Naive thymus-derived CD4-positive, alpha-beta T cell (primary cell): ENCODE measurements around the gene KLK15. TPM values are rescaled to one million over a fixed set of nuclear protein-coding genes. Genes with fewer than 3 reads are reported as not detected.

Source experiments
- ATAC-seq: fragments of 150-1000 bp; cut with Tn5 transposase; 2 replicates; pipeline ENCODE4 v1.10.0; 2021; ENCODE audit warnings: mild to moderate bottlenecking, moderate library complexity
- CTCF ChIA-PET: fragments of 350-600 bp; sonication (Branson Sonifier 250); formaldehyde crosslinking; loops from one replicate; lab custom pipeline; 2021; ENCODE audit warnings: antibody characterized with exemption; lab: Charles Lee
- POLR2A ChIA-PET: fragments of 350-600 bp; sonication (Branson Sonifier 250); formaldehyde crosslinking; loops from one replicate; lab custom pipeline; 2021; ENCODE audit warnings: antibody characterized with exemption, inconsistent platforms; lab: Charles Lee
- DNase-seq, 9 donors: peaks; one replicate each; pipeline versions ENCODE4 v3.0.0 to v3.0.0-alpha.2; 2020 to 2022; ENCODE audit warnings: mixed read lengths in 1 of 9
- H3K27ac ChIP-seq: one replicate; pipeline ENCODE4 v1.7.0; 2013; ENCODE audit warnings: mild to moderate bottlenecking, low read depth, low read length, moderate library complexity
- H3K27me3 ChIP-seq, 2 donors: one replicate each; pipeline ENCODE4 v1.7.0; 2013; ENCODE audit warnings: low read length in 2 of 2, mild to moderate bottlenecking in 2 of 2, moderate library complexity in 2 of 2; ENCODE audit not compliant: control insufficient read depth in 2 of 2, insufficient read depth in 2 of 2
- H3K36me3 ChIP-seq, 3 experiments: 1 replicate in 2 of 3; 2 replicates in 1 of 3; pipeline ENCODE4 v1.7.0; 2013; ENCODE audit warnings: low read length in 3 of 3, mild to moderate bottlenecking in 3 of 3, moderate library complexity in 1 of 3; ENCODE audit not compliant: insufficient read depth in 3 of 3, control insufficient read depth in 2 of 3
- H3K4me1 ChIP-seq, 2 donors: one replicate each; pipeline ENCODE4 v1.7.0; 2013; ENCODE audit warnings: low read length in 2 of 2, mild to moderate bottlenecking in 2 of 2, moderate library complexity in 1 of 2; ENCODE audit not compliant: control insufficient read depth in 2 of 2, insufficient read depth in 2 of 2
- H3K4me3 ChIP-seq: 2 replicates; pipeline ENCODE4 v1.7.0; 2013; ENCODE audit warnings: mild to moderate bottlenecking, low read length
- H3K9me3 ChIP-seq, 3 experiments: 1 replicate in 2 of 3; 2 replicates in 1 of 3; pipeline ENCODE4 v1.7.0; 2013; ENCODE audit warnings: low read length in 3 of 3; ENCODE audit not compliant: control insufficient read depth in 2 of 3
- H3K27ac Mint-ChIP-seq, 9 donors: one replicate each; pipeline ENCODE4 v1.8.0; 2020 to 2022; ENCODE audit warnings: mixed read lengths in 9 of 9, mild to moderate bottlenecking in 8 of 9, moderate library complexity in 5 of 9, inconsistent platforms in 2 of 9
- H3K27me3 Mint-ChIP-seq, 5 donors: one replicate each; pipeline ENCODE4 v1.8.0; 2021 to 2022; ENCODE audit warnings: mixed read lengths in 5 of 5, mild to moderate bottlenecking in 1 of 5
- H3K36me3 Mint-ChIP-seq, 5 donors: one replicate each; pipeline ENCODE4 v1.8.0; 2020 to 2022; ENCODE audit warnings: mixed read lengths in 5 of 5, mild to moderate bottlenecking in 3 of 5, inconsistent platforms in 1 of 5
- H3K4me1 Mint-ChIP-seq, 7 donors: one replicate each; pipeline ENCODE4 v1.8.0; 2020 to 2022; ENCODE audit warnings: mixed read lengths in 7 of 7, mild to moderate bottlenecking in 3 of 7, inconsistent platforms in 1 of 7
- H3K4me3 Mint-ChIP-seq, 10 donors: one replicate each; pipeline ENCODE4 v1.8.0; 2020 to 2022; ENCODE audit warnings: mild to moderate bottlenecking in 10 of 10, mixed read lengths in 10 of 10, moderate library complexity in 6 of 10, inconsistent platforms in 2 of 10
- H3K9me3 Mint-ChIP-seq, 11 donors: one replicate each; pipeline ENCODE4 v1.8.0; 2020 to 2022; ENCODE audit warnings: mixed read lengths in 11 of 11, mild to moderate bottlenecking in 4 of 11, inconsistent platforms in 1 of 11, moderate library complexity in 1 of 11
- intact Hi-C, 2 donors: fragments of 100-400 bp; cut with micrococcal nuclease; formaldehyde crosslinking; loops; one replicate each; pipeline ENCODE4 v1.15.1; 2023
- polyA plus RNA-seq, 2 donors: library from polyadenylated mRNA; unstranded; fragments of 300-500 nt; fragmentation: Illumina TruSeq; gene quantifications; one replicate each; pipeline ENCODE4 v1.2.3, GENCODE V29; 2021
- total RNA-seq, 6 experiments: library from RNA in 5 of 6; stranded (reverse) in 5 of 6; gene quantifications; 1 replicate in 5 of 6; 2 replicates in 1 of 6; pipeline ENCODE4 v1.2.3 and lab custom pipeline; 2021 to 2026

The KLK15 gene
- total and polyA plus RNA-seq, 7 experiments from 2014 or later = not detected

DNA sequence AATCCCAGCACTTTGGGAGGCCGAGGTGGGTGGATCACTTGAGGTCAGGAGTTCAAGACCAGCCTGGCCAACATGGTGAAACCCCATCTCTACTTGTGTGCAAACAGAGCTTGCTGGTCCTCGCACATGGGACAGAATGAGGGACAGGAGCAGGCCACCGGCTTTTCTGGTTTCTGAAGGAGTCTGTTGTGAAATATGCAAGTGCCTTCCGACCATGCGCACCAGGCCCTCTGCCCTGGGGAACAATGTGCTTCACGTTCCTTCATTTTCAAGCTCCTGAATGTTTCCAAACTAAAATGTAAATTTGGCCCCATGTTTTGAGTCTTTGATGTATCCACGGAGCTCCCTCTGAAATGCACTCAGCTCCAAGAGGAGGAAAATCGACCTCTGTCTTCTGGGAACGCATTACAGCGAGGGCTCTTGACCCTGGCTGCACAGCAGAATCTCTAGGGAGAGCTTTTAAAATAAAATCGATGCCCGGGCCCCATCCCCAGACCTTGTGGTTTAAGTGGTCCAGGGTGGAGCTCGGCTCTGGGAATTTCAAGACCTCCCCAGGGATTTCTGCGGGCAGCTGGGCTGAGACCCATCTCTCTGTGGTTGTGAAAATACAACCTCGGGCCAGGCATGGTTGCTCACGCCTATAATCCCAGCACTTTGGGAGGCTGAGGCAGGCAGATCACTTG lies 52.5 kb downstream of the KLK15 start:
- Histone ChIP-seq H3K4me3 (no peak overlapping the region), H3K27me3 (peaks cover 0 to 17% of the 10 kb centered on the region in 2 donors), H3K36me3 (no peaks in the 10 kb centered on the region), H3K9me3 (no peaks in the 10 kb centered on the region), H3K27ac (no peak overlapping the region), H3K4me1 (no peaks in the 10 kb centered on the region)
- Mint-ChIP-seq H3K9me3 (peaks cover 0 to 4% (median 0%) of the 10 kb centered on the region in 11 donors), H3K4me1 (peaks cover 2 to 20% (median 12%) of the 10 kb centered on the region in 7 donors), H3K36me3 (no peaks in the 10 kb centered on the region), H3K27me3 (peaks cover 50 to 67% (median 57%) of the 10 kb centered on the region in 5 donors), H3K27ac (no peak overlapping the region), H3K4me3 (no peak overlapping the region)
- DNase-seq = no peak
- no peak for ATAC-seq
- intact Hi-C loops = loop anchor here (5.0 kb wide), 2 partner anchors 174 to 844 kb away; no protein-coding TSS in a partner anchor
- CTCF ChIA-PET = interaction anchor here (1.2 kb wide), 1 partner anchor 424 kb away, joined by 3 read pairs; no protein-coding TSS in a partner anchor
- POLR2A ChIA-PET = no interaction called here

GRCh38 chr19:50779504-50780457 lies 53.6 kb downstream of the KLK15 start:
- peaks cover 0 to 17% of the 10 kb centered on the region in 2 donors for H3K27me3 ChIP-seq
- DNase-seq (no peak), ATAC-seq (no peak)
- no peaks in the 10 kb centered on the region for H3K4me1 ChIP-seq
- Mint-ChIP-seq H3K4me3 (no peak overlapping the region), H3K4me1 (peaks cover 2 to 20% (median 12%) of the 10 kb centered on the region in 7 donors), H3K36me3 (no peaks in the 10 kb centered on the region), H3K27me3 (peaks cover 51 to 78% (median 68%) of the 10 kb centered on the region in 5 donors), H3K9me3 (peaks cover 0 to 4% (median 0%) of the 10 kb centered on the region in 11 donors), H3K27ac (no peak overlapping the region)
- ChIA-PET POLR2A (no interaction called here), CTCF (interaction anchor here (0.6 to 0.9 kb wide), 2 partner anchors 9 to 632 kb away, joined by 3 read pairs; no protein-coding TSS in a partner anchor)
- no peaks in the 10 kb centered on the region for H3K9me3 ChIP-seq
- H3K4me3 ChIP-seq = no peak overlapping the region
- no peaks in the 10 kb centered on the region for H3K36me3 ChIP-seq
- intact Hi-C loops = loop anchor here (5.0 kb wide), 2 partner anchors 172 to 842 kb away; no protein-coding TSS in a partner anchor
- H3K27ac ChIP-seq = no peak overlapping the region

DNA sequence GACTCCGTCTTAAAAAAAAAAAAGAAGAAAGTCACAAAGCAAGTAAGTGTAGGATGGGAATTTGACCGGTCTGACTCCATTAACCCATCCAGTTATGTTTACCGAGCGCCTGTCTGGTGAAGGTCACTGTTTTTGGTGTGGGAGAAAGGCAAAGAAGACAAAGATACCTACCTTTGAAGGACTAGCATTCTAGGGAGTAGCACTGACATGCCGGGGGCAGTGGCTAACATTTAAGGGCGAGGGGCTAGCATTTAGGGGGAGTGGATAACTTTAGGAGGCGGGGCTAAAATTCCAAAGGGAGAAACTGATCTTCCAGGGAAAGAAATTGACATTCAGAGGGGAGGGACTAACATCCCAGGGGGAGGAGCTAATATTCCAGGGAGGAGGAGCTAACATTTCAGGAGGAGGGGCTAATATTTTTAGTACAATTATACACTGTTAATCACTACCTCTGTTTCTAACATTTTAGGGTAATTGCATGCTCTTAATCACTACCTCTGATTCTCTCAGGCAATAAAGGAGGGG lies 54.4 kb downstream of the KLK15 start:
- ChIA-PET CTCF (interaction anchor here (0.6 to 0.9 kb wide), 2 partner anchors 9 to 631 kb away, joined by 3 read pairs; no protein-coding TSS in a partner anchor), POLR2A (no interaction called here)
- Histone ChIP-seq H3K36me3 (no peaks in the 10 kb centered on the region), H3K27me3 (peaks cover 0 to 17% of the 10 kb centered on the region in 2 donors), H3K9me3 (no peaks in the 10 kb centered on the region), H3K4me1 (no peaks in the 10 kb centered on the region), H3K27ac (no peak overlapping the region), H3K4me3 (no peak overlapping the region)
- H3K9me3 Mint-ChIP-seq = peaks cover 0 to 4% (median 0%) of the 10 kb centered on the region in 11 donors
- no peaks in the 10 kb centered on the region for H3K36me3 Mint-ChIP-seq
- intact Hi-C loops = no loop called here
- DNase-seq (no peak), ATAC-seq (no peak)
- H3K27ac Mint-ChIP-seq = no peak overlapping the region
- H3K4me3 Mint-ChIP-seq = no peak overlapping the region
- peaks cover 2 to 20% (median 12%) of the 10 kb centered on the region in 7 donors for H3K4me1 Mint-ChIP-seq
- peaks cover 55 to 85% (median 75%) of the 10 kb centered on the region in 5 donors for H3K27me3 Mint-ChIP-seq

DNA sequence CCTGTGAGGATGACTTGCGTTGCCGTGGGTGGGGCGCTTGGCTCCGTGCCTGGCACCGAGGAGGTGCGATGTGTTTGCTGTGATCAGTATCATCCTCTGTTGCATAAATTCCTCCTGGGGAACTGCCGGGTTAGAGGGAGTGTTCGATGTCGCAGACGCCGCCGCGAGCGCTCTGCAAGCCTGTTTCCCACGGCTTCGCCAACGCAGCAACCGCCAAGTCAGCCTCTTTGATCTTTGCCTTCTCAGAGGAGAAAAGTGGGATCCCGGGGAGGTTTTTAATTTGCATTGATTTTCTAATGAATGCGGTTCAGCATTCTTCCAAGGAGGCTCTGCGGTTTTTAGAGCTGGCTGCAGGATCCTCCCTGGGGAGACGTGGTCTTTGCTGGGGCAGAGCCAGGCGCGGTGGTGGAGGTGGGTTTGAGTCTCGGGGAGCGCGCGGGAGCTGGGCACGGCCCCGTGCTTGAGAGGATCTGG lies 55.5 kb downstream of the KLK15 start:
- DNase-seq (no peak), ATAC-seq (no peak)
- H3K4me3 ChIP-seq = no peak overlapping the region
- Mint-ChIP-seq H3K4me1 (peaks cover 2 to 14% (median 6%) of the 10 kb centered on the region in 7 donors), H3K27me3 (peaks cover 55 to 85% (median 79%) of the 10 kb centered on the region in 5 donors), H3K9me3 (peaks cover 0 to 4% (median 0%) of the 10 kb centered on the region in 11 donors), H3K36me3 (no peaks in the 10 kb centered on the region), H3K4me3 (no peak overlapping the region), H3K27ac (no peak overlapping the region)
- H3K27ac ChIP-seq = no peak overlapping the region
- intact Hi-C loops = no loop called here
- CTCF ChIA-PET = no interaction called here
- POLR2A ChIA-PET = interaction anchor here (1.0 kb wide), 1 partner anchor 421 kb away, joined by 3 read pairs; no protein-coding TSS in a partner anchor
- no peaks in the 10 kb centered on the region for H3K4me1 ChIP-seq
- H3K9me3 ChIP-seq = no peaks in the 10 kb centered on the region
- H3K36me3 ChIP-seq = no peaks in the 10 kb centered on the region
- H3K27me3 ChIP-seq = peaks cover 0 to 17% of the 10 kb centered on the region in 2 donors

DNA sequence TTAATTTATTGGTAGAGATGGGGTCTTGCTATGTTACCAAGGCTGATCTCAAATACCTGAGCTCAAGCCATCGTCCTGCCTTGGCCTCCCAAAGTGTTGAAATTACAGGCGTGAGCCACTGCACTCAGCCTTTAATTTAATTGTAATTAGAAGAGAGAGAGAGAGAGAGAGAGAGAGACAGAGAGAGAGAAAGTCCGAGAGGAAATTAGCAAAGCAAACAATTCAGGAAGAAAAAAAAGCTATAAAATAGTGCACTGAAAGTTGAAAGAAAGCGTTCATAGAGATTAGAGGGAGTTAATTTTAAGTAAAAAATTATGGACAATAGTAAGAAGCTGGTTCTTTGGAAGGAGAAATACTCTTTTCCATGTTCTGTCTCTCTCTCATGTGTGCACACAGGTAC lies 56.1 kb downstream of the KLK15 start:
- H3K27me3 Mint-ChIP-seq = peaks cover 52 to 85% (median 75%) of the 10 kb centered on the region in 5 donors
- Histone ChIP-seq H3K4me1 (no peaks in the 10 kb centered on the region), H3K4me3 (no peak overlapping the region), H3K9me3 (no peaks in the 10 kb centered on the region), H3K36me3 (no peaks in the 10 kb centered on the region), H3K27ac (no peak overlapping the region), H3K27me3 (peaks cover 0 to 17% of the 10 kb centered on the region in 2 donors)
- DNase-seq = no peak
- H3K36me3 Mint-ChIP-seq = no peaks in the 10 kb centered on the region
- no peak for ATAC-seq
- CTCF ChIA-PET = interaction anchor here (0.6 kb wide), 2 partner anchors 103 to 1679 kb away, joined by 3 read pairs; no protein-coding TSS in a partner anchor
- intact Hi-C loops = no loop called here
- no peak overlapping the region for H3K4me3 Mint-ChIP-seq
- peaks cover 0 to 10% (median 6%) of the 10 kb centered on the region in 7 donors for H3K4me1 Mint-ChIP-seq
- H3K27ac Mint-ChIP-seq = no peak overlapping the region
- POLR2A ChIA-PET = interaction anchor here (1.0 kb wide), 1 partner anchor 420 kb away, joined by 3 read pairs; no protein-coding TSS in a partner anchor
- peaks cover 0 to 4% (median 0%) of the 10 kb centered on the region in 11 donors for H3K9me3 Mint-ChIP-seq

GRCh38 chr19:50776131-50776530 lies 57.2 kb downstream of the KLK15 start:
- Mint-ChIP-seq H3K4me3 (no peak overlapping the region), H3K9me3 (peaks cover 0 to 4% (median 0%) of the 10 kb centered on the region in 11 donors), H3K36me3 (no peaks in the 10 kb centered on the region), H3K27ac (no peak overlapping the region), H3K27me3 (peaks cover 51 to 74% (median 66%) of the 10 kb centered on the region in 5 donors), H3K4me1 (peaks cover 0 to 10% (median 6%) of the 10 kb centered on the region in 7 donors)
- Histone ChIP-seq H3K27me3 (peaks cover 0 to 17% of the 10 kb centered on the region in 2 donors), H3K4me3 (no peak overlapping the region), H3K9me3 (no peaks in the 10 kb centered on the region), H3K4me1 (no peaks in the 10 kb centered on the region), H3K27ac (no peak overlapping the region), H3K36me3 (no peaks in the 10 kb centered on the region)
- POLR2A ChIA-PET = no interaction called here
- no peak for DNase-seq
- no peak for ATAC-seq
- intact Hi-C loops = no loop called here
- CTCF ChIA-PET = interaction anchor here (0.6 kb wide), 1 partner anchor 475 kb away, joined by 3 read pairs; no protein-coding TSS in a partner anchor
